Measurements from ENCODE around the gene KLHL28.

Gene KLHL28

GRCh38 chr14:44961554-44962333, at the start of gene KLHL28, which contains the start of gene TOGARAM1:
Gene KLHL28, minus strand, starts transcription at chr14:44961947. Its CDS starts 16,019 bp downstream, at chr14:44945928.
Gene TOGARAM1, plus strand, starts transcription at chr14:44962190. Its CDS starts 232 bp downstream, at chr14:44962422.
- DNase-seq, result peak; percentile 95

- DNase-seq, result no peak
Observed at GRCh38 chr14:45003924-45004323, 42.2 kb upstream of the KLHL28 start.

GRCh38 chr14:44995770-44996294, 34.1 kb upstream of the KLHL28 start:
- no peak for DNase-seq

- no peak for DNase-seq
Observed at GRCh38 chr14:44995196-44995595, 33.4 kb upstream of the KLHL28 start.

- no peak for DNase-seq
Observed at GRCh38 chr14:44990533-44990932, 28.8 kb upstream of the KLHL28 start.

GRCh38 chr14:44989497-44990440, 28.0 kb upstream of the KLHL28 start:
- no peak for DNase-seq

- no peak for DNase-seq
Observed at GRCh38 chr14:44988694-44989093, 26.9 kb upstream of the KLHL28 start.

GRCh38 chr14:44982594-44982993, 20.8 kb upstream of the KLHL28 start:
- no peak for DNase-seq

- no peak for DNase-seq
Observed at GRCh38 chr14:44981198-44981597, 19.5 kb upstream of the KLHL28 start.

GRCh38 chr14:44979740-44980356, 18.1 kb upstream of the KLHL28 start:
- no peak for DNase-seq

GRCh38 chr14:44979273-44979672, 17.5 kb upstream of the KLHL28 start:
- DNase-seq, result no peak

- no peak for DNase-seq
Observed at GRCh38 chr14:44971459-44971858, 9.7 kb upstream of the KLHL28 start.

GRCh38 chr14:44970907-44971306, 9.2 kb upstream of the KLHL28 start:
- DNase-seq, result no peak

GRCh38 chr14:44968714-44969113, 7.0 kb upstream of the KLHL28 start:
- no peak for DNase-seq

GRCh38 chr14:44966601-44967336, 5.0 kb upstream of the KLHL28 start:
- DNase-seq, result no peak

- DNase-seq, result no peak
Observed at GRCh38 chr14:44963775-44964380, 2.1 kb upstream of the KLHL28 start.

- no peak for DNase-seq
Observed at GRCh38 chr14:44963044-44963528, 1.3 kb upstream of the KLHL28 start.

- DNase-seq, result peak; percentile 50
Observed at GRCh38 chr14:44962334-44963043, 742 bp upstream of the KLHL28 start.

- peak; percentile 76 for DNase-seq
Observed at GRCh38 chr14:44961151-44961553, 595 bp downstream of the KLHL28 start.

- no peak for DNase-seq
Observed at GRCh38 chr14:44960646-44961045, 1.1 kb downstream of the KLHL28 start.

- no peak for DNase-seq
Observed at GRCh38 chr14:44960146-44960545, 1.6 kb downstream of the KLHL28 start.
